Aorta (tissue), 5 donors: ENCODE data around the gene AIFM1. TPM values are rescaled to one million over a fixed set of nuclear protein-coding genes. Genes with fewer than 3 reads are reported as not detected.

Experiments
- ATAC-seq: fragments of 200-7000 bp; cut with Tn5 transposase; one replicate; pipeline ENCODE4 v1.9.1; 2022; ENCODE audit warnings: moderate library complexity; ENCODE audit not compliant: low FRiP score
- DNase-seq, 2 donors: peaks; one replicate each; pipeline ENCODE4 v3.0.0-alpha.2; 2020
- H3K27ac ChIP-seq, 2 donors: one replicate each; pipeline ENCODE4 v1.5.1; 2013; ENCODE audit warnings: low read length in 2 of 2, mild to moderate bottlenecking in 2 of 2, moderate library complexity in 2 of 2, control low read depth in 1 of 2, inconsistent platforms in 1 of 2, low read depth in 1 of 2
- H3K27me3 ChIP-seq, 2 donors: one replicate each; pipeline ENCODE4 v1.6.1; 2013; ENCODE audit warnings: control low read depth in 1 of 2, low read length in 1 of 2, mild to moderate bottlenecking in 1 of 2, moderate library complexity in 1 of 2; ENCODE audit not compliant: insufficient read depth in 2 of 2, control insufficient read depth in 1 of 2
- H3K36me3 ChIP-seq, 2 donors: one replicate each; pipeline ENCODE4 v1.6.1; 2013; ENCODE audit warnings: control low read depth in 1 of 2, low read length in 1 of 2, mild to moderate bottlenecking in 1 of 2; ENCODE audit not compliant: insufficient read depth in 2 of 2, control insufficient read depth in 1 of 2
- H3K4me1 ChIP-seq, 2 donors: one replicate each; pipeline ENCODE4 v1.6.1; 2013; ENCODE audit warnings: low read length in 2 of 2, control low read depth in 1 of 2, mild to moderate bottlenecking in 1 of 2, moderate library complexity in 1 of 2; ENCODE audit not compliant: insufficient read depth in 2 of 2, control insufficient read depth in 1 of 2
- H3K4me3 ChIP-seq, 2 donors: one replicate each; pipeline ENCODE4 v1.5.1; 2013; ENCODE audit warnings: low read length in 2 of 2, control low read depth in 1 of 2, mild to moderate bottlenecking in 1 of 2
- H3K9me3 ChIP-seq: one replicate; pipeline ENCODE4 v1.6.1; 2013; ENCODE audit warnings: mild to moderate bottlenecking, low read length; ENCODE audit not compliant: control insufficient read depth
- WGBS, 2 donors: extraction: QIAGEN DNeasy Blood & Tissue Kit; methylation state at CpG; one replicate each; pipeline ENCODE4 v1.1.7; 2013; 5-methylcytosine and 5-hydroxymethylcytosine counted together
- intact Hi-C, 2 donors: fragments of 100-400 bp; cut with DNase I; formaldehyde crosslinking; loops; one replicate each; pipeline versions ENCODE4 v1.14.2 to v1.15.0; 2022
- polyA plus RNA-seq, 2 donors: library from polyadenylated mRNA; stranded (reverse); fragments of 200-250 nt; gene quantifications; one replicate each; pipeline ENCODE4 v1.2.3, GENCODE V29; 2013
- total RNA-seq, 2 donors: library from RNA; stranded (reverse); fragmentation: NEBNext Ultra II Directional; extraction: Animal tissue kit (Norgen Biotek cat#: 25700); gene quantifications; one replicate each; pipeline ENCODE4 v1.2.1, GENCODE V29; 2021
- donor health status: healthy with polysubstance abuse.
- donor health status: Bipolar disorder and iron deficiency.
- donor health status: DM: no; HTN: no; CAD: no.
- donor health status: DM: no; HTN: no; CAD: no.
- donor health status: DM: yes; HTN: yes; CAD: no.

AIFM1 gene
- total and polyA plus RNA-seq, 4 donors = 12.7 to 17.0 (median 16.2) TPM

GRCh38 chrX:130108647-130109428, 56.8 kb downstream of the AIFM1 start:
- DNase-seq = peak in 1 of 2 donors; percentile 80
- Histone ChIP-seq H3K27ac (no peak overlapping the region), H3K4me1 (no peaks in the 10 kb centered on the region), H3K9me3 (no peaks in the 10 kb centered on the region), H3K36me3 (no peaks in the 10 kb centered on the region), H3K4me3 (no peak overlapping the region), H3K27me3 (no peaks in the 10 kb centered on the region)
- peak; percentile 51 for ATAC-seq
- intact Hi-C loops = no loop called here
- 18 to 44% methylated on average over 9 of the region's 9 CpGs for WGBS, 2 donors

- H3K27ac ChIP-seq = no peak overlapping the region
- DNase-seq (no peak), ATAC-seq (no peak)
- H3K27me3 ChIP-seq = no peaks in the 10 kb centered on the region
- no peaks in the 10 kb centered on the region for H3K36me3 ChIP-seq
- no peaks in the 10 kb centered on the region for H3K4me1 ChIP-seq
- intact Hi-C loops = no loop called here
- no peak overlapping the region for H3K4me3 ChIP-seq
- WGBS, 2 donors = 56 to 64% methylated on average over 10 of the region's 10 CpGs
- no peaks in the 10 kb centered on the region for H3K9me3 ChIP-seq
These were observed 59.6 kb downstream of the AIFM1 start for GRCh38 chrX:130106071-130106470.

- no peak for ATAC-seq
- Histone ChIP-seq H3K9me3 (no peaks in the 10 kb centered on the region), H3K27ac (no peak overlapping the region), H3K4me1 (no peaks in the 10 kb centered on the region), H3K27me3 (no peaks in the 10 kb centered on the region), H3K4me3 (no peak overlapping the region), H3K36me3 (no peaks in the 10 kb centered on the region)
- intact Hi-C loops = no loop called here
- DNase-seq = no peak
- 85 to 88% methylated on average over 3 of the region's 3 CpGs for WGBS, 2 donors
These were observed 60.4 kb downstream of the AIFM1 start for GRCh38 chrX:130105244-130105643.

GRCh38 chrX:130103605-130104004, 62.0 kb downstream of the AIFM1 start:
- H3K4me3 ChIP-seq = no peak overlapping the region
- H3K27me3 ChIP-seq = no peaks in the 10 kb centered on the region
- intact Hi-C loops = no loop called here
- WGBS, 2 donors = 74 to 75% methylated on average over 3 of the region's 3 CpGs
- no peaks in the 10 kb centered on the region for H3K36me3 ChIP-seq
- H3K27ac ChIP-seq = no peak overlapping the region
- no peak for DNase-seq
- H3K9me3 ChIP-seq = no peaks in the 10 kb centered on the region
- no peaks in the 10 kb centered on the region for H3K4me1 ChIP-seq
- ATAC-seq = no peak

- H3K9me3 ChIP-seq = no peaks in the 10 kb centered on the region
- H3K27me3 ChIP-seq = no peaks in the 10 kb centered on the region
- WGBS, 2 donors = 21 to 41% methylated on average over 5 of the region's 5 CpGs
- no peaks in the 10 kb centered on the region for H3K4me1 ChIP-seq
- no peak overlapping the region for H3K27ac ChIP-seq
- ATAC-seq = peak; percentile 84
- intact Hi-C loops = no loop called here
- H3K4me3 ChIP-seq = no peak overlapping the region
- DNase-seq = peak; percentile 76 to 83
- H3K36me3 ChIP-seq = no peaks in the 10 kb centered on the region
These were observed 65.5 kb downstream of the AIFM1 start for GRCh38 chrX:130100180-130100579.

- no peak for DNase-seq
- no peaks in the 10 kb centered on the region for H3K36me3 ChIP-seq
- no peak overlapping the region for H3K27ac ChIP-seq
- no peaks in the 10 kb centered on the region for H3K27me3 ChIP-seq
- no peaks in the 10 kb centered on the region for H3K4me1 ChIP-seq
- H3K9me3 ChIP-seq = no peaks in the 10 kb centered on the region
- intact Hi-C loops = no loop called here
- H3K4me3 ChIP-seq = no peak overlapping the region
- ATAC-seq = no peak
- whole genome bisulfite sequencing, 2 donors = 41% methylated on average over 5 of the region's 5 CpGs
These were observed 67.5 kb downstream of the AIFM1 start for GRCh38 chrX:130098210-130098552.

DNA sequence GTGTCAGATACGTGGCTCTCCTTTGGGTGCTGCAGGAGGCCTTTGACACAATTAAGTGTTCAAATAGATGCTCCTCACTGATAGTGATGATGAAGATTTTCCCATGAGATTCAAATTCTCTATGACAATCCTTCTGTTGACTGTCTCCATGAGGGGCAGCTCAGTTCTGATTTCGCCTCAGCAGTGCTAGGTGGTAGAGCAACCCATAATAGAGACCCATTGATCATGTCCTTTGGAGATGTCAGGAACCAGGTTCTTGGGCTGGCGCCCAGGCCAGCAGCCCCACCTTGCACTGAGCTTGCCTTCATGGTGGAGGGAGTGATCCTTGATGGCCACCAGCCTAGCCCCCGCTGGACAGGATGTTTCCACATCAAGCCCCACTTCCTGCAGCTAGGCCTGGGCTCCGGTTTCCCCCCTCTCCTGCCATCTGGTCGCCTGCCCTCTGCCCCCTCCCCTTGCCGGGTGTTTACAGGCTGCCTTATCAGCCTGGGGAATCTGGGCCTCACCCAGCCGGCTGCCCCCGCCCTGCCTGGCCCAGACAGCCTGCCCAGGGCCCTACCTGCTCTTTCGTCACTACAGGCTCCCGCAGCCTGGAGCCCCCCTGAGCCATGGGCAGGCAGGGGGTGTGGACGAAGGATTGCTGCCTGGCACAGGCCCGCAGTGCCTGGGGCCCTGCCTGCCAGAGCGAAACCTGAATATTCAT, 68.0 kb downstream of the AIFM1 start:
- WGBS, 2 donors = 43 to 49% methylated on average over 14 of the region's 14 CpGs
- Histone ChIP-seq H3K9me3 (no peaks in the 10 kb centered on the region), H3K27me3 (no peaks in the 10 kb centered on the region), H3K4me3 (no peak overlapping the region), H3K36me3 (no peaks in the 10 kb centered on the region), H3K27ac (no peak overlapping the region), H3K4me1 (no peaks in the 10 kb centered on the region)
- intact Hi-C loops = no loop called here
- no peak for DNase-seq
- ATAC-seq = no peak

- WGBS, 2 donors = 79 to 84% methylated on average over 6 of the region's 6 CpGs
- no peak for DNase-seq
- Histone ChIP-seq H3K27me3 (no peaks in the 10 kb centered on the region), H3K27ac (no peak overlapping the region), H3K4me3 (no peak overlapping the region), H3K9me3 (no peaks in the 10 kb centered on the region), H3K4me1 (no peaks in the 10 kb centered on the region), H3K36me3 (no peaks in the 10 kb centered on the region)
- intact Hi-C loops = no loop called here
- ATAC-seq = no peak
These were observed 70.2 kb downstream of the AIFM1 start for GRCh38 chrX:130095249-130096030.
